GM19099 (cell line): ENCODE data around the gene PDE4B.

Experiments
- POLR2A ChIP-seq: IDR thresholded peaks from 3 replicates; pipeline ENCODE4 v1.6.1; 2011; ENCODE audit warnings: low read depth; ENCODE audit not compliant: insufficient read length; ENCODE audit errors: extremely low read depth

The PDE4B gene

DNA sequence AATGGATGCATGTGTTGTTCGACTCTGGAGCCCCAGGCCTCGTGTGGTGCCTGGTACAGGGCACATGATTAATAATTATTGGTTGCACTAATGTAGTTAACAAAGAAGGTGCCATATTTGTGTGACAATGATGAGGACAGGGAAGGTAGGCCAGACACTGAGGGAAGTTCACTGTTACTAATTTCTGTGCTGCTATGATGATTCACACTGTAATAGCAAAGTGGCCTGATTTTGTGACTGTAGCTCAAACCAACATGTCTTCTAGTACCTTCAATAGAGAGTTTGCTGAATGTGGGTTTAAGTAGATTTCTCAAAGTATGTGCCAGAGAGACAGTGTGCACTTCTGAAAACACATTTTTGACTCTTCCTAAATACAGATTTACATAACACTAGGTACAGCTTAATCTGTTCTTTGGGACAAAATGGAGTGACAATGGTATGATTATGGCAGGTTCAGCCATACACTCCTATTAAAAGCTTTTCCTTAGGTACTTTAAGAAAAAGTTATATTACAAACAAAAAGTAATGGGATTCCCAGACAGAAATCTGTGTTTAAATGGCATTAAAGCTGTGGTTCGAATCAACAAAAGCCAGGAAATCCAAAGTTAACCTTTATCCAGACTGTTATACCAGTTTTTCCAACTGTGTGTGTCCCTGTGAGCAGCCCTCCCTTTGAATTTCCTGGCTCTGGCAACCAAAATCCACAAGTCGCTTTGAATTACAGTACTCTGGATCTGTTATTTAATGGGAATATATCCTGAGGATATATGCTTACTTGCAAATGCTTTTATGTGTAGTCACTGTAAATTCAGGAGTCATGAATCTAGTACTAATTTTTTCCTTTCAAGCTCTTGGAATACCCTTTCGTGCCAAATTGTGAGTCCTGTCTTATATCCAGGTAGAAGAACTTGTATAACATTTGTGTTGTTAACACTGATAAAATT is 464.2 kb downstream of the PDE4B start:
- no peak for TF ChIP-seq POLR2A

DNA sequence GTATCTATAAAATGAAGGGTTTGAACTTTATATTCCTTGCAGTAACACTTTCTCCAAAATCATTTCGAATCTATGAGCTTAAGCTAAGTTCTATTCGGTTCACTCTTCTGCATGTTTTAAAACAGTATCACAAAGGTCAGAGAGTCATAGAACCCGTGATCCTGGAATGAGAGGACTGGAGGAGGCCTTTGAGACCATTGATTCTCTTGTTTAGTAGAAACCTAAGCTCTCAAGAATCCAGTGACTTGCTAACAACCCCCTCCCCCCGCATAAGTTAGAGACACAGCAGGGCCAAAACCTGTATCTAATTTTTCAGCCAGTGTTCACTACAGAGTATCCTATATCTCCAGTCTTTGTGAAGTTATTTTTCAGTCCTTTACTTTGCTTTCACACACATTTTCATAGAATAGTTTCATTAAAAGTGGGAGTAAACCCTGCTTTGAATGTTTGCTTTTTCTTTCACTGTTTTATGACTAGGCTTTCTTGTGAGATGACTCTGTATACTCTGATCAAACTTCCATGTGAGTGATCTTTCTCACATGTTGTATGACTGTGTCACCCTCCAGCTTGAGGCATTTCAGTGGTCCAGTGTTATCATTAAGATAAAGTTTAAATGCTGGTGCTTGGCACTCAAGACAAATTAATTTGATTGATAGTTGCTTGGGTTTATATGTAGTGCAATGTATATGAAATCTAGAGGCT is 465.9 kb downstream of the PDE4B start:
- no peak for TF ChIP-seq POLR2A

DNA sequence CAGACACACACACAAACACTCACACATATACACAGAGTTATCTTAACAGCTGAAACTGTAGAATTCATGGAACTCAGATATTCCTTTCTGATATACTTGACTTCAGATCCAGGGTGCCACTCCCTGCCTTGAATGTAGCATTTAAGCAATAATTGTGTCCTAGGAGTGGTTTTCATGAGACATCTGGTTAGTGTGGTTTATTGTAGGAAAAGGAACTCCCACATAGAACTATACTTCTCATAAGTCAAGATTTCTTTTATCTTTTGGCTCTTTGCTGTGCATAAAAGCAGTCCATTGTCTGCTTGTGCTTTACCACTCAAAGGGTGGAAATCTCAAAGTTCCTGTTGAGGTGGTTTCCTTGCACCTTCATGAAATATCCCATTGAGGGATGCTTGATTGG is 468.7 kb downstream of the PDE4B start:
- TF ChIP-seq POLR2A: no peak

DNA sequence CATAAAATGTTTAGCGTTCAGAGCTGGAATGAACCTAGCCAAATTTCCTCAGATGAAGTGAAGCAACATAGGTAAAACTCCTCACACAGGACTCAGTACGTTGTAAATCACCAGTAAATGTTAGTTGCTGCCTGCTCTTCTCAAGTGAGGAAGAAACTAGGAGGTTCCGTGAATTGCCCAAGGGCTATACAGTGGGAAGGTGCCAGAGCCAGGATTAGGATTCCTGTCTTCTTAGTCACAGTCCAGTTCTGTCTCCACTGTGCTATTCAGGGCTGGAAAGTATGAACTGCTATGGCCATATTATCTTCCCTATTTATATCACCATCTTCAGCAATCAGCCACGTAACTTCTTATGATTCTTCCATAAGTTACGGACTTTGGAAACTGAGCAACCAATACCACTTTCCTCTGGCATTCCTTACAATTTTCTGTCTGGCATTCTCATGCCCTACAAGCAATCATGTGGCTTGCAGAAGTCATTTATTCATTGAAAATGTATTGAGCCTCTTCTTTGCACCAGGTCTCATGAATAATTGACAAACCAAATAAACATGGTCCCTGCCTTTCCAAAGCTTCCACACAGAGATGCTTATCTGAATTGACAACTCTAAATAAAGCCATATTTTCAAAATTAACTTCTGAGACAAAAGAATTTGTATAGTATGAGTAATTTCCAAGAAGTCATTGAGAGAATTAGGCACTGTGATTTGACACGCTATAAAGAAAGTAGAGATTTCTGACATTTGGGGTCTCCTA is 469.7 kb downstream of the PDE4B start:
- TF ChIP-seq POLR2A: no peak

DNA sequence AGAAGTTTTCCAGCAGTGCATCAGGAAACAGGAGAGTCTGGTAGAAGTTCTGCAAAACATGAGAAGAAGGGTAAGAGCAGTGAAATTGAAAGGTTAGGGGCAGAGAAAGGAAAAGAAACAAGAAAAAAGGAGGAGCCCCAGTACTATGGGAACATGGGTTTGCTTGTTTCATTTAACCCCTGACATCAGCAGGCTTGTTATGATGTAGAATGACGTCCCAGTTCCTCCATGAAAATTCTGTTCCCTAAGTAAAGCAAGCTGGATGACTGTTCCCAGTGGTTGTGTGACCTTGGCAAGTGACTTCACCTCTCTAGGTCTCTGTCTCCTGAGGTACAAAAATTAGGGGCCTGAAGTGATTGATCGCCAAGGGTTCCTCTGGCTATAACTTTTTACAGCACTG is 472.6 kb downstream of the PDE4B start:
- TF ChIP-seq POLR2A: no peak

DNA sequence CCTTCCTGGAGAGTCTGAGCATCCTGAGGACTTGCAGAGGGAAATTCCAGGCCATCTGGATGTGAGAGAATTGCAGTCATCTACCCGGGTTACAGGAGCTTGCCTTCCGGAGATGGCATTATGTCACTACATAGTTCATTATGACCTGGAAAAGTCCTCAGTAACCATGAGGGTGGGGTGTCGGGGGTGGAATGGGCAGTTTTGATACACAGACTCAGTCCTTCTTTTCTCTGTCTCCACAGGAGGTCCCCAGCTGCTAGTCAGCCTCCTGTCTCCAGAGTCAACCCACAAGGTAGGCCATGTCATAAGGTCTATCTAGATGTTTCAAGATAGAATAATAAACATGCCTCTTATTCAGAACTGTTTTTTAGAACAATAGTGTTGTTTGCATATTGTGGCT is 473.1 kb downstream of the PDE4B start:
- TF ChIP-seq POLR2A: no peak

DNA sequence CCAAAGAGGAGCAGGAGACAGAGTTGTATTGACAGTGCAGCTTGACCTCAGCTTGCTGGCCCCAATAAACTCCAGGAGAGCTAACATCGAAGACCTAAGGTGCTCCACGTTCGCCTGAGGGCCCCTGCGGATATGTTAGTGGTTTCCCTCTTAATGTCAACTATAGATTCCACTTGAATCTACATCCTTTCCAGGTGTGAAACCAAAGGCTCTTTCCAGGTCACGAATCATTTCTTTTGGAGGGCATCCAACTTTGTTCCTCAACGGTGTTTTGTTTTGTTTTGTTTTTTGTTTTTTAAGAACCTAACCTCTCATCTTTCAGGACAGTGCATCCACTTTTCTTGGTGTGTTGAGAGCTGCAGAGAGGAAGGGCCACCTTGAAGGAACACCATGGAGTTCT is 473.7 kb downstream of the PDE4B start:
- no peak for TF ChIP-seq POLR2A

DNA sequence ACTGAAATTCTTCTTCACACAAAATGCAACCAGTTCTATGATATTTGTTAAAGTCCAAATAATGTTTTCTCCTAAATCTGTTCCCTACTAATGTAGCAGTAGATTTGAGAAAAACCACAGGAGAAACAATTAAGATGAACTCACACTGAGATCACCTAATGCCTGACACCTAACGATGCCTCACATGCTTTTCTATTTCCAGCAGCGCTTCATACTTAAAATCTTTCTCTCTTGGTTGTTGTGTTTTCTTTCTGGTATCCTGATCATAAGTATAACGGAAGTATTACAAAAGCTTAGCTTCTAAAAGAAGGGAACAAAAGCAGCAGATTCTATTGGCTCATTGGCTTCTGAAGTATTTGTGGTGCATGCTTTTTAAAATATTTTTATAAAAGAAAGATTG is 474.1 kb downstream of the PDE4B start:
- no peak for TF ChIP-seq POLR2A

DNA sequence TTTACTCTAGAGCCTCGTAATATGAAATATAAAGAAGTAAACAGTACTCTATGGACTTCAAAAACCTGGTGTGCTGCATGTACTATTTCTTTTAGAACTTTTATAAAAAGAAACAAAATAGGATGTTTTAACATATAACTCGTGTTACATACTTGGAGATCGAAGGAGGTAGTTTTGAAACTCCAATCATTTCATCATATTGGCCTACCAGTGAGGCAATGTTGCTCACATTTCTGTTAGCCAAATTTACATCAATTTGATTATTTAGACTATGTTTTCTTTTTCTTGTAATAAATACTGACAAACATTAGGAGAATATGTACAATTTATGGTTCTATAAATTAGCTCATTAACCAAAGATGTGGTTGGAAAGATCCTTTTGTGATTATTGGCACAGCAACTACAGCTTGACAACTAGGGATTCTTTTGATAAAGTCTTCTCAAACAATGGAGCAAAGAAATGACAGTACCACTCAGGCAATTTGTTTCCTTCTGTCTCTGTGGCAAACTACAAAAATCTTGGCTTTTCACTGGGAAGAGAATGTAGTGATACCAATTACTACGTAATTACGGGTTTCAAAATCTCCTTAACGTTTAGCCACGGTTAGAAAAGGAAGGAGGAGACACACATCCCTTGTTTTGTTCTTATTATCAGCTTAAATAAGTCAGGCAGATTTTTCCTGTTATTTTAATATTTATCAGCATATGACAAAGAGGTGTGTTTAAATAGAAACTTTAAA is 474.7 kb downstream of the PDE4B start:
- no peak for TF ChIP-seq POLR2A

DNA sequence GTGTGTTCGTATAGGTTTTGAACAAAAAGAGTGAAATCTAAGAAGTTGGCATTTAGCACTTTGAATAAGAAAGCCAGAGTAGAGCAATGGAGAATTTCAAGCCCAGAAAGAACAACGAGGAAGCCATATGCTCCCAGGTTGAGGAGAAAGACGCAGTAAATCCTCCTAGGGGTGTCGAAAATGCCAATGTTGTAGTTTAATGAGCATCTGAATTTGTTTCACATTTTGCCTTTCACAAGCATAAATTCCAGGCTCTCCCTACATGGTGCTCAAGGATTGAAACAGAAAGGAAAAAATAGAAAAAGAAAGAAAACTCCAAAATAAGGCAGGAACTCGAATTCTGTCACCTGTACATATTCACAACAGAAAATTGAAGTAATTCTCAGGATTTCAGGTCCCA is 476.5 kb downstream of the PDE4B start:
- no peak for TF ChIP-seq POLR2A

DNA sequence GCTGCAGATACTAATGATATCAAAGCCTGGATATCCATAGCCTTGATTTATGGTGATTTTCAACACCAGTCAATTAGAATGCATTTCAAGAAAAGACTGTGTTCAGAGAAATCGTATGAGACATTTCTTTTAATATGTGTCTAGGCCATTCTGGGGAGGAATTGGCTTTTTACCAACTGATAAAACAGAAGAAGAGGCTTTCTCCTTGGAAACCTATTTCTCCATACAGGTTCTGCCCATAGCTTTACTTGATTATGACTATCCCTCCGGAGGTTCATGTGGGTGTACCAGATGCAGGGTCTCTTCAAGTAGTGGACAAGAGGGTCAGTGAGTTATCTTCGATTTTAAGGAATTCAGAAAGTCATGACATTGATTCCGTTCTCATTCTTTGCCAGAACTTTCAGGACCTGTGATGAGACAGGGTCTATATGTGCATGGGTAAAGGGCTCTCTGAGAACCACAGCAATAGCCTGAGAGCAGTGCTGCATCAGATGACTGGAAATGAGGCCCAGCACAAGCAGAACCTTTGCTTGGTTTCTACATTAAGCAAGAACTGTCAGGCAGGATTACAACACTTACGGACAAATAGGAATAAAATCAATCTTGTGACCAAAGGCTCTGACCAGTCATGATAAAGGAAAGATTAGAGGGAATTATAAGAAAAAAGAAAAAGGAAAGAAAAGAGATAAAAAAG is 477.6 kb downstream of the PDE4B start:
- no peak for TF ChIP-seq POLR2A

DNA sequence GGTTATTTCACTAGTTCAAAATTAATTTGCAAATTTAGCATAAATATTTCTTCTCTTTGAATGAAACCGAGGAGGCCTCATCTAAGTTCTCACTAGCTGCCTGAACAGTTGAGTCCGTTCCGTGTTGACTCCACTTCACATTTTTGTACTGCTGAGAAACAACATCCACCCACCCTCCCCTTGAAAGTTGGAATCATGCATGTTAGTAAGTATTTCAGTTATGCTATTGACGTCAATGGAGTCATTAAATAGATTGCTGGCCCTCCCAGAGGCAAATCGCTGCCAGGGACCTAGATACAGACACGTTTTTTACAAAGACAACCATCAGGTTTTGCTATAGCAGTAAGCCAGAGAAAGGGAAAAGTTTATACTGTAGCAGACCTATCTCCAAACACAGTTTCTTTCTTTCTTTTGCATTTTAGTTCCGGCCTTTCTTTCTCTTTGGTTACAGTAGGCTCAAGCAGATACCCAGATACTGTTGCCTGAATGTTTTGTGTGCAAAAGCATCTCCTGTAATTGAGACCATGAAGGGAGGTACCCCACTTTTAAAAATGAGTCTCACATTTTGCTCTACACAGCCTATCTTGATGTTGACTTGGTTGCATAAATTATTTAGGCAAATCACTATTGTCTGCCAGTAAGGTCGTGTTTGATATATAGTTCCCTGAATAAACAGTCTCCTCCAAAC is 478.7 kb downstream of the PDE4B start:
- TF ChIP-seq POLR2A: no peak

DNA sequence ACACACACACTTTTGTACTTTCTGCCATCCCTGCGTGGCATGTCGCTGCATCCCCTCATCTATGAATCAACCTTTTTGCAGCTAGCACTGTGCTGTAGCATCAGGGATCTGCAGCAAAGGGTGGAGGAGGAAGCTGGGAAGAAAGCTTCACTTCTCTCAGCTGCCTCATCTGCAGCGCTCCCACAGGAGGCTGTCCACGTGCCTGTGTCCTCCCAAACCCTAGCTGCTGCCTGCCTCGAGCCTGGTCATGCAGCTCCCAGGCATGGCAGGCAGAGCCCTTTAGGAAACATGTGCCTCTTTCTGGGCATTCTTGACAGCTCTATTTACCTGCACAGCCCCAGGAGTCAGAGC is 479.2 kb downstream of the PDE4B start:
- no peak for TF ChIP-seq POLR2A

DNA sequence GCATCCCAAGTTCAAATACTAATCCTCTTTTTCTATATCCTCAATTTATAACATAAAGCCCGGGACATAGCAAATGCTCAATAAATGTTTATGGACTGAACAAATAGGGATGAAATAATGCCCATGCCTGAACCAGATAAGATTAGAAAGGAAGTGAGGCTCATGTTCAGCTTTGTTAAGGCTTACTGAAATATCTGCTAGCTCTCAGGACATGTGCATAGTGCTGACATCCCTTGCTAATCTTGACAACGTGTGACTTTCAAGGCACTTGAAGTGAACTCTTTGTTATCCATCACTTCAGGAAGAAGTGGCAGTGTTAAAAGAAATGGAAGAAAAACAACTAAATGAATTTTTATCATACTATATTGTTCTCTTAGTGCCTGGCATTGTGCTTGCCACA is 481.0 kb downstream of the PDE4B start:
- no peak for TF ChIP-seq POLR2A

DNA sequence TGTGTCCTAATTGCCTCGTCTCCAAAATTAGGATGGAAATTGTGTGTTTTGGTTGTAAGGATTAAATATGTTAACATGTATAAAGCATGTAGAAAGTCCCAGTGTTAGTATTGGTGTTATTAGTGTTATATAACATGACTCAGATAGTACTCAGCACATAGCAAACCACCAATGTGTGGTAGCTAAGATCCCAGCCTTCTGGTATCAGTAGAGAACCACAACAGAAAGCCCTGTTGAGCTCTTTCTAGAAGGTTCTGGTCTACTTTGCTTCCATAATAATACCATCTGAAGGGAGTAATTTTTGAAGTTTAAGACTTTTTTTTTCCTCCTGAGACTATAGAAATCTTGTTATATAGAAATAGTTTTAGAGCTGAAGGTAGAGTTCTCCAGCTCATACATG is 481.9 kb downstream of the PDE4B start:
- TF ChIP-seq POLR2A: no peak

DNA sequence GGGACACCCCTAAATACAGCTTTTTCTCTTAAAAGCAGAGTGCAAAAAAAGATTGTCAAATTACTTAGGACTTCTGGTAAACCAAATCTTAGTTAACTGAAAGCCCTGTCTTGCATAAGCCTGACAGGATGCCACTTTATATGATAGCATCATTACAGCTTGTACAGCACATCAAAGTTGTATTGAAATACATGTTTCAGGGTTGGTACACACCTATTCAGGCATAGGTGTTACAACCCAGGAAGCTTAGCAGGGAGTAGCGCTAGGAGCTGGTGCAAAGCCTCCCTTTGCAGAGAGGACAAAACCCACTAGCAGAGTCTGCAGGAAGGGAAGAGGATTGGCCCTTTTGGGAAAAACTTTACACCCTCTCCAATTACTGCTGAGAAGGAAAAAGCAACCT is 482.4 kb downstream of the PDE4B start:
- TF ChIP-seq POLR2A: no peak
